OCI-LY3 (cell line): ENCODE results near the gene ZNF407.

Experiments used
- CTCF ChIP-seq: fragments of 200-600, 300-600 bp; sonication (generic); IDR thresholded peaks from 2 replicates; pipeline ENCODE4 v1.5.1; 2014; ENCODE audit warnings: antibody characterized with exemption, low read length, low read depth
- EZH2phosphoT487 ChIP-seq: fragments of 200-600 bp; shearing (Covaris generic); IDR thresholded peaks from 2 replicates; pipeline ENCODE4 v1.6.1; 2018; ENCODE audit warnings: antibody characterized with exemption, mixed run types, low read depth

GRCh38 chr18:75054611-75055010 lies 456.9 kb downstream of the ZNF407 start:
- TF ChIP-seq CTCF (no peak), EZH2phosphoT487 (no peak)
